GM19397 (cell line): ENCODE measurements around the gene ZNF555.
A peak's percentile ranks its signal among the peaks of the same experiment; 100 is the strongest.
"Not testable (repeated sequence)": the region's sequence is repeated elsewhere in the genome, so short reads cannot be mapped to it uniquely, and the experiment has no call there.

Source experiments
- ATAC-seq: cut with Tn5 transposase; IDR thresholded peaks from one replicate; pipeline ENCODE4 v1.9.1; 2021; ENCODE audit warnings: mild to moderate bottlenecking, moderate library complexity; ENCODE audit not compliant: unreplicated experiment

Gene ZNF555

DNA sequence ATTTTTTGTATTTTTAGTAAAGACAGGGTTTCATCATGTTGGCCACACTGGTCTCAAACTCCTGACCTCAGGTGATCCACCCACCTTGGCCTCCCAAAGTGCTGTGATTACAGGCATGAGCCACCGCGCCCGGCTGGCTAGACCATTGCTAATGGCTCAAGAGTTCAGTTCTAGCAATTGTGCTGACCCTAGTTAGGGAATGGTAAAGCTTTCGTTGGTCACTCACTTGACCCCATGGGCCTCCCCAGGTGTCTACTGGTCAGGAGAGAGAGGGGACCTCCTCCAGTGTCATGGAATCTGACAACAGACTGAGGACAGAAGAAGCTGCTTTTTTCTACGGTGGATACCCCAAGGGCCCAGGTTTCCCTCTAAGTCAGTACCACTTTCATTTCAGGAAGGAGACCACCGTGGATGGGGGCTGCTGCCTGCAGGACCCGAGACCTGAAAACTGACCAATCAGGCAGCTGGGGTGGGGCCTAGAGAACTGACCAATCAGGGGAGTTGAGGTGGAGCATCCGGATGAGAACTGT is 25.3 kb downstream of the ZNF555 start:
- ATAC-seq: no peak

- no peak for ATAC-seq
Measured at GRCh38 chr19:2867025-2867991, 26.0 kb downstream of the ZNF555 start, which contains the start of gene ZNF556. Gene ZNF556 (plus strand): TSS chr19:2867335. CDS start chr19:2867422, 87 bp downstream.

DNA sequence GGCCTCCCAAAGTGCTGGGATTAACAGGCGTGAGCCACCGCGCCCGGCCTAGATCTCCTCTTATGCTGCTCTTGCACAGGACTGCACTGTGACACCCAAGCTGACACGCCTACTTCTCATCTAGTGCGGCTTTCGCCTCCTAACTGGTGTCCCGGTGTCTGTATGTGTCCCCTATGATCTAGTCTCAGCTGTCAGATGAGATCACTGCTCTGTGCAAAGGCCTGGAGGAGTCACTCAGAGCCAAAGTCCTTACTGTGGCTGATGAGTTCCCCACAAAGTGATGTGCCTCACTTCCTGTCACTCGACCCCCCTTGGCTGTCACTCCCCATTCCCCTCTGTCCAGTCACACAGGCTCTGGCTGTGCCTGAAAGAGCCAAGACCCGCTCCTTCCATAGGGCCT is 28.3 kb downstream of the ZNF555 start:
- no peak for ATAC-seq

DNA sequence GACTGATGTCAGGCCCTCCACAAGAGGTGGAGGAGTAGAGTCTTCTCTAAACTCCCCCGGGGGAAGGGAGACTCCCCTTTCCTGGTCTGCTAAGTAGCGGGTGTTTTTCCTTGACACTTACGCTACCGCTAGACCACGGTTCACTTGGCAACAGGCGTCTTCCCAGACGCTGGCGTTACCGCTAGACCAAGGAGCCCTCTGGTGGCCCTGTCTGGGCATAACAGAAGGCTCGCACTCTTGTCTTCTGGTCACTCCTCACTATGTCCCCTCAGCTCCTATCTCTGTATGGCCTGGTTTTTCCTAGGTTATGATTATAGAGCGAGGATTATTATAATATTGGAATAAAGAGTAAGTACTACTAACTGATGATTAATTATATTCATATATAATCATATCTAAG is 30.9 kb downstream of the ZNF555 start:
- ATAC-seq: not testable (repeated sequence)

- no peak for ATAC-seq
Measured at GRCh38 chr19:2877398-2878331, 36.4 kb downstream of the ZNF555 start.

- ATAC-seq: no peak
Measured at GRCh38 chr19:2883686-2884439, 42.6 kb downstream of the ZNF555 start.

- no peak for ATAC-seq
Measured at GRCh38 chr19:2885736-2886135, 44.5 kb downstream of the ZNF555 start.

DNA sequence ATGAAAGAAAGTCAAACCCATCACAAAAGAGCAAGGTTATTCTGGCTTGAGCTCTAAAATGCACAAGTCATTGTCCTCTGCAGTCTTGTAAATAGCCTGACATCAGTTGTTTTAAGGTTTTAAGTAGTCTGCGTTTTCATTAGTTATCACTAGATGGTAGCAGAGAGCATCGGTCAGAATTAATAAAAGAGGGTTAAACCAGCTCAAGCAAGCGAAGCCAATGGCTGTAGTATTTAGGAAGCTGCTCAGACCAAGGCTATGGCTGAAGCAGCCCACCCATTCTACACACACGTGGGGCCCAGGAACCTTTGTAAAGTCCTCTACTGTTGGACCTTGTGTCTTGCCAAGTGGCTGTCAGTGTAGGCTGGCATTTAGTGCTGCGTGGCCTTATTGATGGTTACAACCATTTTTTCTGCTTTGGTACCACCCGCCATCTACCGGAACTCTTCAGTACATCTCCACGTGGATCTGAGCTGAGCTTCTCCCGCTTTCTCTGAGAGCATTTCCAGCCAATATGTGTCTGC is 46.2 kb downstream of the ZNF555 start:
- no peak for ATAC-seq

- ATAC-seq: no peak
Measured at GRCh38 chr19:2888731-2889224, 47.5 kb downstream of the ZNF555 start.

GRCh38 chr19:2890531-2890930 is 49.3 kb downstream of the ZNF555 start:
- not testable (repeated sequence) for ATAC-seq

- ATAC-seq: no peak
Measured at GRCh38 chr19:2896694-2897093, 55.4 kb downstream of the ZNF555 start.

- ATAC-seq: peak; percentile 92
Measured at GRCh38 chr19:2900296-2901252, 59.3 kb downstream of the ZNF555 start, which contains the start of gene ZNF57. Gene ZNF57 (plus strand): TSS chr19:2900928. CDS start chr19:2901046, 118 bp downstream.

GRCh38 chr19:2902590-2903218 is 61.4 kb downstream of the ZNF555 start:
- ATAC-seq: no peak

GRCh38 chr19:2903326-2903725 is 62.1 kb downstream of the ZNF555 start:
- ATAC-seq: not testable (repeated sequence)

DNA sequence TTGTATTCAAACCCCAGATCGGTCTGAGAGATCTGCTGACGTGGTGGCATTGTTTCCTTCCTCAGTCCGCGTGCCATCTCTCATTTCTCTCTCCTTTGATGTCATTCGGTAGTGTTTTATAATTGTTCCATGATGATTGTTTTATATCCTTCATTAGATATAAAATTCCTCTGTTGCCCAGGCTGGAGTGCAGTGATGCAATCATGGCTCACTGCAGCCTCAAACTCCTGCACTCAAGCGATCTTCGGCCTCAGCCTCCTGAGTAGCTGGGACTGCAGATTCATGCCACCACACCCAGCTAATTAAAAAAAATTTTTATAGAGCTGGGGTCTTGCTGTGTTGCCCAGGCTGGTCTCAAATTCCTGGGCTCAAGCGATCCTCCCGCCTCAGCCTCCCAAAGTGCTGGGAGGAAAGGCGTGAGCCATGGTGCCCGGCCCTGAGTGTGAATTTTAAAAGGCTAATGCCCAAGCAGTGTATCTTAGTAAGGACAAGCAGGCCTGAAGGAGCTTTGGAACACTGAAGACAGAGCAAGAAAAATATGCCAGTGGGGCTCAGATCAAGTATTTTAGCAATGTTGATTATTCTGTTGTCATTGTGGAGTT is 64.7 kb downstream of the ZNF555 start:
- ATAC-seq: no peak

- no peak for ATAC-seq
Measured at GRCh38 chr19:2906631-2907195, 65.4 kb downstream of the ZNF555 start.
